IMR-90 (cell line): ENCODE measurements around the gene KRT3. TPM values are rescaled to one million over a fixed set of nuclear protein-coding genes. Genes with fewer than 3 reads are reported as not detected.
"Not testable (repeated sequence)": the region's sequence is repeated elsewhere in the genome, so short reads cannot be mapped to it uniquely, and the experiment has no call there.

Experiments used
- ATAC-seq: fragments of 200-7000 bp; cut with Tn5 transposase; 2 replicates; pipeline ENCODE4 v1.9.1; 2020; ENCODE audit warnings: low read depth, mild to moderate bottlenecking, moderate library complexity
- BruUV-seq: library from RNA; stranded (reverse); fragments of 400-500 nt; replicated peaks from 2 replicates; lab custom pipeline; 2021; lab: Mats Ljungman, UMichigan
- CTCF ChIA-PET: fragments of 300-600 bp; formaldehyde crosslinking; extraction: SDS; loops from one replicate; lab custom pipeline; 2021; ENCODE audit warnings: antibody characterized with exemption; lab: Yijun Ruan, JAX
- POLR2A ChIA-PET: fragments of 300-600 bp; sonication (Branson Sonifier 250); formaldehyde crosslinking; loops from one replicate; lab custom pipeline; 2022; ENCODE audit warnings: antibody characterized with exemption; ENCODE audit not compliant: unreplicated experiment; lab: Charles Lee
- DNase-seq: peaks from one replicate; pipeline ENCODE4 v3.0.0; 2013
- H2AFZ ChIP-seq: replicated peaks from 2 replicates; pipeline ENCODE3; 2013; ENCODE audit warnings: low read length, mild to moderate bottlenecking; ENCODE audit not compliant: poor library complexity
- H2AK5ac ChIP-seq: 2 replicates; pipeline ENCODE4 v1.6.1; 2013; ENCODE audit warnings: low read depth, low read length, inconsistent platforms
- H2AK9ac ChIP-seq: replicated peaks from 2 replicates; pipeline ENCODE3; 2013; ENCODE audit warnings: mild to moderate bottlenecking, low read depth, low read length, moderate library complexity; ENCODE audit not compliant: poor library complexity
- H2BK120ac ChIP-seq: 2 replicates; pipeline ENCODE4 v1.6.1; 2013; ENCODE audit warnings: low read depth, low read length, inconsistent platforms
- H2BK15ac ChIP-seq: 3 replicates; pipeline ENCODE4 v1.6.1; 2013; ENCODE audit warnings: low read depth, low read length, inconsistent platforms
- H2BK20ac ChIP-seq: 2 replicates; pipeline ENCODE4 v1.6.1; 2013; ENCODE audit warnings: low read depth, mild to moderate bottlenecking, inconsistent platforms, low read length, moderate library complexity
- H2BK5ac ChIP-seq: 2 replicates; pipeline ENCODE4 v1.6.1; 2013; ENCODE audit warnings: mild to moderate bottlenecking, low read depth, low read length, inconsistent platforms; ENCODE audit not compliant: poor library complexity, severe bottlenecking
- H3K14ac ChIP-seq: replicated peaks from 2 replicates; pipeline ENCODE4 v1.6.1; 2013; ENCODE audit warnings: low read depth, low read length, inconsistent platforms
- H3K18ac ChIP-seq: 2 replicates; pipeline ENCODE4 v1.6.1; 2013; ENCODE audit warnings: low read depth, low read length, control low read depth
- H3K23ac ChIP-seq: 2 replicates; pipeline ENCODE4 v1.6.1; 2013; ENCODE audit warnings: low read depth, low read length, inconsistent platforms
- H3K27ac ChIP-seq: 2 replicates; pipeline ENCODE4 v1.5.1; 2013; ENCODE audit warnings: mild to moderate bottlenecking, control low read depth, low read length; ENCODE audit not compliant: insufficient read depth
- H3K27me3 ChIP-seq: 2 replicates; pipeline ENCODE4 v1.6.1; 2013; ENCODE audit warnings: low read length; ENCODE audit not compliant: control insufficient read depth, insufficient read depth
- H3K36me3 ChIP-seq: 2 replicates; pipeline ENCODE4 v1.6.1; 2013; ENCODE audit warnings: low read length, mixed read lengths; ENCODE audit not compliant: control insufficient read depth, insufficient read depth
- H3K4ac ChIP-seq: 2 replicates; pipeline ENCODE4 v1.6.1; 2013; ENCODE audit warnings: low read depth, low read length, inconsistent platforms
- H3K4me1 ChIP-seq: 2 replicates; pipeline ENCODE4 v1.6.1; 2013; ENCODE audit warnings: low read length, mixed read lengths; ENCODE audit not compliant: control insufficient read depth, insufficient read depth
- H3K4me2 ChIP-seq: 2 replicates; pipeline ENCODE4 v1.6.1; 2013; ENCODE audit warnings: low read depth, mild to moderate bottlenecking, control low read depth, low read length, moderate library complexity
- H3K4me3 ChIP-seq: 2 replicates; pipeline ENCODE4 v1.5.1; 2013; ENCODE audit warnings: low read depth, mild to moderate bottlenecking, control low read depth, low read length, moderate library complexity; ENCODE audit not compliant: insufficient read depth
- H3K56ac ChIP-seq: 2 replicates; pipeline ENCODE4 v1.6.1; 2013; ENCODE audit warnings: low read length, inconsistent platforms; ENCODE audit not compliant: insufficient read depth; ENCODE audit errors: extremely low read depth
- H3K79me1 ChIP-seq, 2 experiments: 2 replicates each; pipeline ENCODE4 v1.6.1; 2013; ENCODE audit warnings: low read length in 2 of 2, inconsistent platforms in 1 of 2, low read depth in 1 of 2
- H3K9ac ChIP-seq: 2 replicates; pipeline ENCODE4 v1.6.1; 2013; ENCODE audit warnings: low read depth, low read length, control low read depth
- H3K9me1 ChIP-seq: 2 replicates; pipeline ENCODE4 v1.6.1; 2013; ENCODE audit warnings: low read length, inconsistent platforms; ENCODE audit not compliant: insufficient read depth
- H3K9me3 ChIP-seq: 2 replicates; pipeline ENCODE4 v1.6.1; 2013; ENCODE audit warnings: low read length; ENCODE audit not compliant: control insufficient read depth, insufficient read depth
- H4K20me1 ChIP-seq: 2 replicates; pipeline ENCODE4 v1.6.1; 2013; ENCODE audit warnings: low read length, inconsistent platforms; ENCODE audit not compliant: insufficient read depth
- H4K5ac ChIP-seq: 2 replicates; pipeline ENCODE4 v1.6.1; 2013; ENCODE audit warnings: mild to moderate bottlenecking, low read depth, low read length, control low read depth
- H4K8ac ChIP-seq, 2 experiments: 2 replicates each; pipeline ENCODE4 v1.6.1; 2013; ENCODE audit warnings: low read depth in 2 of 2, low read length in 2 of 2, control low read depth in 1 of 2, inconsistent platforms in 1 of 2
- H4K91ac ChIP-seq: 2 replicates; pipeline ENCODE4 v1.6.1; 2013; ENCODE audit warnings: low read depth, low read length, inconsistent platforms; ENCODE audit not compliant: insufficient read depth
- WGBS, 2 experiments: methylation state at CpG; one replicate each; pipeline versions ENCODE4 v1.1.5 to v1.1.7; 2013; ENCODE audit warnings: missing lambda C conversion rate in 2 of 2; ENCODE audit not compliant: insufficient read length in 1 of 2; ENCODE audit errors: extremely low coverage in 2 of 2; 5-methylcytosine and 5-hydroxymethylcytosine counted together
- dilution Hi-C: fragments of 300-500 bp; cut with HindIII; formaldehyde crosslinking; loops from one replicate; pipeline ENCODE4 v1.14.3; 2018; ENCODE audit warnings: low sequenced_read_pairs; ENCODE audit not compliant: unreplicated experiment
- in situ Hi-C: fragments of 300-500 bp; cut with MboI; formaldehyde crosslinking; loops from 3 replicates; pipeline ENCODE4 v1.14.3; 2019; ENCODE audit warnings: low sequenced_read_pairs, inconsistent platforms, mixed read lengths
- intact Hi-C: fragments of 100-400 bp; cut with micrococcal nuclease; formaldehyde crosslinking; loops from 2 replicates; pipeline ENCODE4 v1.10.0; 2022
- polyA plus RNA-seq, 3 experiments: library from polyadenylated mRNA; depleted of rRNA; stranded (reverse); fragments of >200 nt; gene quantifications; 2 replicates each; pipeline ENCODE4 v1.2.3, GENCODE V29; 2012; ENCODE audit warnings: low replicate concordance in 1 of 3
- total RNA-seq: library from RNA; depleted of rRNA; stranded (reverse); fragments of >200 nt; gene quantifications from 2 replicates; pipeline ENCODE4 v1.2.3, GENCODE V29; 2012

Gene KRT3
- total and polyA plus RNA-seq, 2 of the 4 experiments (the other 2 are of a cell fraction), result not detected

DNA sequence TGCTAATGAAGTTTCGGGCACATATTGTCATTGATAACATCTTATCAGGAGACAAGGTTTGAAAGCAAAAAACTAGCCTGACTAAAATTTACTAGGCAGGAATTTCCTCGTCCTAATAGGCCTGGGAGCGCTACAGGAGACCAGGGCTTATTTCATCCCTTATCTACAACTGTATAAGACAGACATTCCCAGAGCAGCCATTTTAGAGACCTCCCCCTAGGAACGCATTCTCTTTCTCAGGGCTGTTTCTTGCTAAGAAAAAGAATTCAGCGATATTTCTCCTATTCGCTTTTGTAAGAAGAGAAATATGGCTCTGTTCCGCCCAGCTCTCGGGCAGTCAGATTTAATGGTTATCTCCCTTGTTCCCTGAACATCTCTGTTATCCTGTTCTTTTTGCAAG lies 34.7 kb downstream of the KRT3 start:
- H3K23ac ChIP-seq, CTCF ChIA-PET, BruUV-seq, H4K20me1 ChIP-seq, H4K5ac ChIP-seq, H2AK5ac ChIP-seq, H2AFZ ChIP-seq, H3K9ac ChIP-seq, DNase-seq, H2AK9ac ChIP-seq, H3K4me2 ChIP-seq, H4K8ac ChIP-seq, H2BK15ac ChIP-seq, dilution Hi-C loops, H3K56ac ChIP-seq, POLR2A ChIA-PET, H3K4ac ChIP-seq, H3K27ac ChIP-seq, H2BK120ac ChIP-seq, H3K18ac ChIP-seq, in situ Hi-C loops, H4K91ac ChIP-seq, H3K4me3 ChIP-seq, H2BK5ac ChIP-seq, H3K9me1 ChIP-seq, H3K36me3 ChIP-seq, H3K27me3 ChIP-seq, H3K14ac ChIP-seq, H3K79me1 ChIP-seq, intact Hi-C loops, H2BK20ac ChIP-seq, ATAC-seq, H3K9me3 ChIP-seq, H3K4me1 ChIP-seq: not testable (repeated sequence)
- WGBS, 2 experiments, result 62% methylated on average over 3 of the region's 8 CpGs; no CpG with 5 or more reads in 1 of the 2 experiments
